Keratinocyte (primary cell): Measurements from ENCODE around the gene PDE4A. TPM values are rescaled to one million over a fixed set of nuclear protein-coding genes. Genes with fewer than 3 reads are reported as not detected.

Source experiments
- DNase-seq: peaks from one replicate; pipeline ENCODE4 v3.0.0-alpha.2; 2011; ENCODE audit warnings: low read depth, missing footprints, low spot score
- FAIRE-seq: peaks from 2 replicates; lab custom pipeline; 2011; peaks lifted over from hg19 to GRCh38; lab: Jason Lieb, UNC
- H2AFZ ChIP-seq: 2 replicates; pipeline ENCODE4 v1.6.0; 2012; ENCODE audit warnings: low read length, control low read depth, inconsistent platforms; ENCODE audit not compliant: control insufficient read depth
- H3K27ac ChIP-seq: 2 replicates; pipeline ENCODE4 v1.5.1; 2011; ENCODE audit warnings: low read length; ENCODE audit not compliant: control insufficient read depth, insufficient read depth
- H3K27me3 ChIP-seq: 3 replicates; pipeline ENCODE4 v1.6.0; 2011; ENCODE audit warnings: low read length; ENCODE audit not compliant: control insufficient read depth, insufficient read depth; ENCODE audit errors: extremely low read depth
- H3K36me3 ChIP-seq, 2 experiments: 2 replicates in 1 of 2; 3 replicates in 1 of 2; pipeline ENCODE4 v1.5.1; 2011; ENCODE audit warnings: low read length in 2 of 2, mild to moderate bottlenecking in 1 of 2; ENCODE audit not compliant: control insufficient read depth in 2 of 2, insufficient read depth in 2 of 2; ENCODE audit errors: extremely low read depth in 1 of 2
- H3K4me1 ChIP-seq: 3 replicates; pipeline ENCODE4 v1.5.1; 2011; ENCODE audit warnings: low read length; ENCODE audit not compliant: control insufficient read depth, insufficient read depth; ENCODE audit errors: extremely low read depth
- H3K4me2 ChIP-seq: 3 replicates; pipeline ENCODE4 v1.6.0; 2011; ENCODE audit warnings: low read depth, low read length; ENCODE audit not compliant: control insufficient read depth, insufficient read depth; ENCODE audit errors: extremely low read depth
- H3K4me3 ChIP-seq, 3 experiments: fragments of 200-600 bp in 1 of 3; sonication (generic) in 1 of 3; 2 replicates in 2 of 3; 3 replicates in 1 of 3; pipeline ENCODE4 v1.5.1; 2011 to 2016; ENCODE audit warnings: low read length in 3 of 3, mild to moderate bottlenecking in 3 of 3, control low read depth in 2 of 3, inconsistent platforms in 1 of 3, low read depth in 1 of 3, mixed read lengths in 1 of 3, mixed run types in 1 of 3, moderate library complexity in 1 of 3; ENCODE audit not compliant: control insufficient read depth in 2 of 3, insufficient read depth in 2 of 3; ENCODE audit errors: extremely low read depth in 1 of 3
- H3K79me2 ChIP-seq: 2 replicates; pipeline ENCODE4 v1.6.0; 2012; ENCODE audit warnings: low read length; ENCODE audit not compliant: control insufficient read depth, insufficient read depth
- H3K9ac ChIP-seq: 3 replicates; pipeline ENCODE4 v1.6.0; 2011; ENCODE audit warnings: low read length; ENCODE audit not compliant: control insufficient read depth, insufficient read depth; ENCODE audit errors: extremely low read depth
- H3K9me1 ChIP-seq: 3 replicates; pipeline ENCODE4 v1.6.0; 2011; ENCODE audit warnings: low read length; ENCODE audit not compliant: control insufficient read depth, insufficient read depth; ENCODE audit errors: extremely low read depth
- H3K9me3 ChIP-seq: 2 replicates; pipeline ENCODE4 v1.5.1; 2012; ENCODE audit warnings: low read depth, low read length; ENCODE audit not compliant: control insufficient read depth
- H4K20me1 ChIP-seq: 3 replicates; pipeline ENCODE4 v1.6.0; 2011; ENCODE audit warnings: low read length; ENCODE audit not compliant: control insufficient read depth, insufficient read depth; ENCODE audit errors: extremely low read depth
- EZH2 ChIP-seq: IDR thresholded peaks from one replicate; pipeline ENCODE4 v1.6.1; 2012; ENCODE audit warnings: inconsistent platforms, mild to moderate bottlenecking, low read length, moderate library complexity
- dilution Hi-C: fragments of 300-500 bp; cut with MboI; formaldehyde crosslinking; loops from one replicate; pipeline ENCODE4 v1.7.0; 2020; ENCODE audit warnings: low sequenced_read_pairs; ENCODE audit not compliant: extremely low pct_ligation_motif_present
- polyA plus RNA-seq, 5 experiments: library from polyadenylated mRNA; depleted of rRNA in 3 of 5; stranded (reverse) in 3 of 5; stranded (forward) in 1 of 5; unstranded in 1 of 5; fragments of >200 nt; gene quantifications; 1 replicate in 1 of 5; 2 replicates in 3 of 5; 3 replicates in 1 of 5; pipeline versions ENCODE4 v1.2.1 to v1.2.3, GENCODE V29; 2011 to 2012; ENCODE audit warnings: missing spikeins in 2 of 5, low read depth in 1 of 5, low replicate concordance in 1 of 5
- TF ChIP-seq, protein P1 (sequence below), 3 experiments: IDR thresholded peaks in 1 of 3; conservative IDR thresholded peaks in 1 of 3; optimal IDR thresholded peaks in 1 of 3; 2 replicates in 2 of 3; 3 replicates in 1 of 3; pipeline versions ENCODE3 to v1.5.1; 2011; ENCODE audit warnings: low read length in 3 of 3, mild to moderate bottlenecking in 3 of 3, moderate library complexity in 2 of 3, control low read depth in 1 of 3, inconsistent platforms in 1 of 3; ENCODE audit not compliant: insufficient read depth in 2 of 3; ENCODE audit errors: extremely low read depth in 1 of 3

PDE4A gene
- polyA plus RNA-seq, 1 donor (not counting 4 experiments of a cell fraction or from before 2014, with no cell fraction given), result 0.09 TPM

DNA sequence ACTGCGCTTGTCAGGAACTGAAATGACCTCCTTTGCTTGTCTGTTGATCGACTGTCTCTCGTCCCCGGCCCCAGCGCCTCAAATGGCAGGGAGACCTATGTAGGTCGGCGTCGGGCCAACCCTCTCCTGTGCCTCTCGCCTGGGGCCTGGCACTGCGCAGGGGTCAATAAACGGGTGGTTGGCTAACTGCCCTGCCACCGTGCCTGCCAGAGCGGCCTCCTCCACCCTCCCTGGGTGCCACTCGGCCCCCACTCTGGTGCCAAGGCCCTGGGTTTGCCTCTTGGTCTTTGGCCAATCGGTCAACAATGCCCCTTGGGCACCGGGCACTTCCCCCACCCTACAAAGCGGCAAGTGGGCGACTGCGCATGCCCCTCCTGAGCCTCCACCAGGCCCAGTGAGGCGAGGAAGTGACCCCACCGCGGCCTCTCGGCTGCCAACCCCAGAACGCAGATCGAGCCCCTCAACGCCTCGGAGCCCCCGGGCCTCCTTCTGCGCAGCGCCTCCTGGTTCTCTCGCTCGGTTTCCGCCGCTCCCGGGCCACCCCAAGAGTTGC, 81.7 kb downstream of the PDE4A start:
- Histone ChIP-seq H3K36me3 (peaks cover 7% of the 10 kb centered on the region in 2 experiments), H4K20me1 (no peaks in the 10 kb centered on the region), H3K79me2 (peaks cover 32% of the 10 kb centered on the region), H3K4me3 (peak overlapping the region; percentile 61 to 86 (median 75)), H3K4me1 (peaks cover 8% of the 10 kb centered on the region), H3K9me1 (peaks cover 2% of the 10 kb centered on the region), H3K27ac (peak overlapping the region; percentile 77), H3K9me3 (no peaks in the 10 kb centered on the region), H3K27me3 (no peaks in the 10 kb centered on the region), H2AFZ (peak overlapping the region; percentile 75), H3K4me2 (peak overlapping the region; percentile 98), H3K9ac (peak overlapping the region; percentile 92)
- dilution Hi-C loops, result no loop called here
- DNase-seq, result no peak
- FAIRE-seq, result no peak
- TF ChIP-seq, protein P1, sequence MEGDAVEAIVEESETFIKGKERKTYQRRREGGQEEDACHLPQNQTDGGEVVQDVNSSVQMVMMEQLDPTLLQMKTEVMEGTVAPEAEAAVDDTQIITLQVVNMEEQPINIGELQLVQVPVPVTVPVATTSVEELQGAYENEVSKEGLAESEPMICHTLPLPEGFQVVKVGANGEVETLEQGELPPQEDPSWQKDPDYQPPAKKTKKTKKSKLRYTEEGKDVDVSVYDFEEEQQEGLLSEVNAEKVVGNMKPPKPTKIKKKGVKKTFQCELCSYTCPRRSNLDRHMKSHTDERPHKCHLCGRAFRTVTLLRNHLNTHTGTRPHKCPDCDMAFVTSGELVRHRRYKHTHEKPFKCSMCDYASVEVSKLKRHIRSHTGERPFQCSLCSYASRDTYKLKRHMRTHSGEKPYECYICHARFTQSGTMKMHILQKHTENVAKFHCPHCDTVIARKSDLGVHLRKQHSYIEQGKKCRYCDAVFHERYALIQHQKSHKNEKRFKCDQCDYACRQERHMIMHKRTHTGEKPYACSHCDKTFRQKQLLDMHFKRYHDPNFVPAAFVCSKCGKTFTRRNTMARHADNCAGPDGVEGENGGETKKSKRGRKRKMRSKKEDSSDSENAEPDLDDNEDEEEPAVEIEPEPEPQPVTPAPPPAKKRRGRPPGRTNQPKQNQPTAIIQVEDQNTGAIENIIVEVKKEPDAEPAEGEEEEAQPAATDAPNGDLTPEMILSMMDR (optimal IDR thresholded peaks at IDR 0.05 in 1 of 3, IDR thresholded peaks at IDR 0.05 in 1 of 3, conservative IDR thresholded peaks at IDR 0.05 in 1 of 3; ENCODE audit: extremely low read depth in 1 of 3, insufficient read depth in 2 of 3, low read length in 3 of 3), result no peak
- TF ChIP-seq EZH2, result no peak

DNA sequence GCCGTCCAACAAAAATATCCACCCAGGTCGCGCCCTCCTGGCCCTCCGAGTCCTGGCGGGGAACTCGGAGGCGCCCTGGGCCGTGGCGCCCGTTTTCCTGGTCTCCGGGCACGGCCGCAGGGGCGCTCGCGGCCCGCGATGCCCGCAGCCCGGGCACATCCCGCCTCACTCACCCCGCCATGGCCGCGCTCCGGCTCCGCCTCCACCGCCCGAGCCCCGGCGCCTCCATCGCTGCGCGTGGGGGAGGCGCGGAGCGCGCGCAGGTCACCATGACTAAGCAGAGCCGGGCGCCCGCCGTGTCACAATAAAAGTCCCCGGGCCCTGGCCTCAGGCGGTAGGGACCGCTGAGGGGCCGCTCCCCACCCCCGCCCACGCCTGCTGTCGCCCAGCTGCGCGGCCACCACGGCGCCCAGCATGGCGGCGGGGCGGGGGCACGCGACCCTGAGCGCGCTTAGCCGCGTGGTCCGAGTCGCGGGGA, 82.2 kb downstream of the PDE4A start:
- TF ChIP-seq EZH2, result no peak
- TF ChIP-seq, protein P1 (optimal IDR thresholded peaks at IDR 0.05 in 1 of 3, IDR thresholded peaks at IDR 0.05 in 1 of 3, conservative IDR thresholded peaks at IDR 0.05 in 1 of 3; ENCODE audit: extremely low read depth in 1 of 3, insufficient read depth in 2 of 3, low read length in 3 of 3), result peak in 1 of 3 experiments; percentile 6
- Histone ChIP-seq H3K9me3 (no peaks in the 10 kb centered on the region), H3K27me3 (no peaks in the 10 kb centered on the region), H3K4me2 (peak overlapping the region; percentile 98), H3K36me3 (peaks cover 3 to 7% of the 10 kb centered on the region in 2 experiments), H3K9ac (peak overlapping the region; percentile 92), H2AFZ (peak overlapping the region; percentile 85), H3K9me1 (no peaks in the 10 kb centered on the region), H3K27ac (peak overlapping the region; percentile 77), H3K79me2 (peaks cover 30% of the 10 kb centered on the region), H3K4me1 (peaks cover 8% of the 10 kb centered on the region), H3K4me3 (peak overlapping the region; percentile 61 to 86 (median 75)), H4K20me1 (no peaks in the 10 kb centered on the region)
- dilution Hi-C loops, result no loop called here
- DNase-seq (peak; percentile 30), FAIRE-seq (no peak)
